ENCODE measurements around the gene RAB36.
"Not testable (repeated sequence)": the region's sequence is repeated elsewhere in the genome, so short reads cannot be mapped to it uniquely, and the experiment has no call there.

RAB36 gene

GRCh38 chr22:23121000-23121421, 24.3 kb upstream of the RAB36 start:
- no peak for DNase-seq

- no peak for DNase-seq
These were observed 23.9 kb upstream of the RAB36 start for GRCh38 chr22:23121424-23121823.

GRCh38 chr22:23122216-23122957, 22.9 kb upstream of the RAB36 start:
- DNase-seq: no peak

- DNase-seq: no peak
These were observed 22.1 kb upstream of the RAB36 start for GRCh38 chr22:23122992-23123803.

- no peak for DNase-seq
These were observed 21.4 kb upstream of the RAB36 start for GRCh38 chr22:23123804-23124254.

- DNase-seq: no peak
These were observed 20.4 kb upstream of the RAB36 start for GRCh38 chr22:23124611-23125511.

- DNase-seq: no peak
These were observed 19.7 kb upstream of the RAB36 start for GRCh38 chr22:23125512-23126103.

GRCh38 chr22:23126165-23127054, 18.9 kb upstream of the RAB36 start:
- no peak for DNase-seq

- DNase-seq: no peak
These were observed 18.1 kb upstream of the RAB36 start for GRCh38 chr22:23127055-23127756.

GRCh38 chr22:23127788-23128187, 17.5 kb upstream of the RAB36 start:
- no peak for DNase-seq

GRCh38 chr22:23128269-23129108, 16.8 kb upstream of the RAB36 start:
- DNase-seq: peak in 1 of 2 experiments; percentile 22

GRCh38 chr22:23129149-23129548, 16.1 kb upstream of the RAB36 start:
- DNase-seq: no peak

GRCh38 chr22:23130697-23131096, 14.6 kb upstream of the RAB36 start:
- no peak for DNase-seq

- no peak for DNase-seq
These were observed 13.3 kb upstream of the RAB36 start for GRCh38 chr22:23131931-23132330.

GRCh38 chr22:23132376-23133091, 12.7 kb upstream of the RAB36 start:
- DNase-seq: no peak

GRCh38 chr22:23133922-23134321, 11.4 kb upstream of the RAB36 start:
- DNase-seq: no peak

- not testable (repeated sequence) for DNase-seq
These were observed 8.3 kb upstream of the RAB36 start for GRCh38 chr22:23136991-23137390.

- DNase-seq: no peak
These were observed 7.8 kb upstream of the RAB36 start for GRCh38 chr22:23137468-23137867.

GRCh38 chr22:23137905-23138561, 7.2 kb upstream of the RAB36 start:
- no peak for DNase-seq

Data from NCI-H187 (cell line).